ENCODE results near the gene QRSL1. TPM values are rescaled to one million over a fixed set of nuclear protein-coding genes. Genes with fewer than 3 reads are reported as not detected.

The QRSL1 gene
- total and polyA plus RNA-seq, 2 of the 4 experiments (the other 2 are of a cell fraction): 6.1 to 10.9 TPM

DNA sequence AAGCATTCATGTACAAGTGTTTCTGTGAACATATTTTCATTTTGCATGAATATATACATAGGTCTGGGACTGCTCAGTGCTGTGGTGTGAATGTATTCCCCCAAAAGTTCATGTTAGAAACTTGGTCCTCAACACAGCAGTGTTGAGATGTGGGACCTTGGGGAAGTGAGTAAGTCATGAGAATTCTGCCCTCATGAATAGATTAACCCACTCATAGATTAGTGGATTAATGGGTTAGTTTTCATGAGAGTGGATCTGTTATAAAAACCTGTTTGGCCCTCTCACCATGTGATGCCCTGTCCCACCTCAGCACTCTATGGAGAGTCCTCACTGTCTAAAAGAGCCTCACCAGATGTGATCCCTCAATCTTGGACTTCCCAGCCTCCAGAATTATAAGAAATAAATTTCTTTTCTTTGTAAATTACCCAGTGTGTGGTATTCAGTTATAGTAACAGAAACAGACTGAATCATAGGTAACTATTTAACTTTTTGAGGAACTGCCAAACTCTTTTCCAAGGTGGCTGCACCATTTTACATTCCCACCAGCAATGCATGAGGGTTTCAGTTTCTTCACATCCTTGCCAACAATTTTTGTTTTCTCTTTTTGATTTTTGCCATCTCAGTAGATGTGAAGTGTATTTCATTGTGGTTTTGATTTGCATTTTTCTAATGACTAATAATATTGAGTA is 45.3 kb downstream of the QRSL1 start:
- Histone ChIP-seq H3K14ac (replicated peaks; ENCODE audit: low read depth, low read length) (no peak overlapping the region), H2BK20ac (ENCODE audit: low read depth, low read length) (no peak overlapping the region), H3K18ac (ENCODE audit: low read depth, low read length) (no peak overlapping the region), H4K8ac (ENCODE audit: low read depth in 2 of 2, low read length in 2 of 2) (no peak overlapping the region), H2AFZ (replicated peaks; ENCODE audit: low read length, poor library complexity) (no peak overlapping the region), H2AK5ac (ENCODE audit: low read depth, low read length) (no peak overlapping the region), H3K4me3 (ENCODE audit: insufficient read depth, low read depth, low read length) (no peak overlapping the region), H3K9me1 (ENCODE audit: insufficient read depth, low read length) (no peaks in the 10 kb centered on the region), H3K9ac (ENCODE audit: low read depth, low read length) (no peak overlapping the region), H3K56ac (ENCODE audit: extremely low read depth, insufficient read depth, low read length) (no peak overlapping the region), H3K4me2 (ENCODE audit: low read depth, low read length) (no peak overlapping the region), H3K79me1 (ENCODE audit: low read depth in 1 of 2, low read length in 2 of 2) (no peaks in the 10 kb centered on the region), H2BK120ac (ENCODE audit: low read depth, low read length) (no peak overlapping the region), H4K20me1 (ENCODE audit: insufficient read depth, low read length) (no peaks in the 10 kb centered on the region), H4K5ac (ENCODE audit: low read depth, low read length) (no peak overlapping the region), H3K36me3 (ENCODE audit: control insufficient read depth, insufficient read depth, low read length) (no peaks in the 10 kb centered on the region), H3K27me3 (ENCODE audit: control insufficient read depth, insufficient read depth, low read length) (no peaks in the 10 kb centered on the region), H4K91ac (ENCODE audit: insufficient read depth, low read depth, low read length) (no peak overlapping the region), H2AK9ac (replicated peaks; ENCODE audit: low read depth, low read length, poor library complexity) (no peak overlapping the region), H3K4me1 (ENCODE audit: control insufficient read depth, insufficient read depth, low read length) (no peaks in the 10 kb centered on the region), H2BK5ac (ENCODE audit: low read depth, low read length, poor library complexity, severe bottlenecking) (no peak overlapping the region), H3K9me3 (ENCODE audit: control insufficient read depth, insufficient read depth, low read length) (no peaks in the 10 kb centered on the region), H2BK15ac (ENCODE audit: low read depth, low read length) (no peak overlapping the region), H3K4ac (ENCODE audit: low read depth, low read length) (no peak overlapping the region), H3K27ac (ENCODE audit: insufficient read depth, low read length) (no peak overlapping the region), H3K23ac (ENCODE audit: low read depth, low read length) (no peak overlapping the region)
- DNase-seq: no peak
- intact Hi-C loops (cut with micrococcal nuclease) (no loop called here), in situ Hi-C loops (cut with MboI; ENCODE audit: low sequenced_read_pairs) (no loop called here), dilution Hi-C loops (cut with HindIII; ENCODE audit: low sequenced_read_pairs, unreplicated experiment) (no loop called here)
- POLR2A ChIA-PET (ENCODE audit: unreplicated experiment): no interaction called here
- ATAC-seq (ENCODE audit: low read depth): no peak
- no TSS peak for BruUV-seq (replicated peaks)
- TF ChIP-seq RCOR1 (IDR thresholded peaks at IDR 0.05; ENCODE audit: insufficient replicate concordance, low read length): no peak
- no peak for TF ChIP-seq FOS (IDR thresholded peaks at IDR 0.05; ENCODE audit: low read depth, low read length)
- TF ChIP-seq, protein P1, sequence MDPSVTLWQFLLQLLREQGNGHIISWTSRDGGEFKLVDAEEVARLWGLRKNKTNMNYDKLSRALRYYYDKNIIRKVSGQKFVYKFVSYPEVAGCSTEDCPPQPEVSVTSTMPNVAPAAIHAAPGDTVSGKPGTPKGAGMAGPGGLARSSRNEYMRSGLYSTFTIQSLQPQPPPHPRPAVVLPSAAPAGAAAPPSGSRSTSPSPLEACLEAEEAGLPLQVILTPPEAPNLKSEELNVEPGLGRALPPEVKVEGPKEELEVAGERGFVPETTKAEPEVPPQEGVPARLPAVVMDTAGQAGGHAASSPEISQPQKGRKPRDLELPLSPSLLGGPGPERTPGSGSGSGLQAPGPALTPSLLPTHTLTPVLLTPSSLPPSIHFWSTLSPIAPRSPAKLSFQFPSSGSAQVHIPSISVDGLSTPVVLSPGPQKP (IDR thresholded peaks at IDR 0.05; ENCODE audit: borderline replicate concordance, low read depth, low read length): no peak
- TF ChIP-seq MAFK (IDR thresholded peaks at IDR 0.05; ENCODE audit: low read depth, low read length): no peak
- no peak for TF ChIP-seq MAZ (IDR thresholded peaks at IDR 0.05; ENCODE audit: borderline replicate concordance, low read depth, low read length)
- CTCF ChIA-PET: no interaction called here

All from IMR-90 (cell line).